ENCODE data around the gene TEK. TPM values are rescaled to one million over a fixed set of nuclear protein-coding genes. Genes with fewer than 3 reads are reported as not detected.
A peak's percentile ranks its signal among the peaks of the same experiment; 100 is the strongest.

The TEK gene
- total RNA-seq, 1 donor from 2014 or later, result 2.7 TPM

GRCh38 chr9:27168496-27168895 is 59.5 kb downstream of the TEK start:
- H3K4me3 Mint-ChIP-seq (ENCODE audit: unreplicated experiment), result no peak overlapping the region
- DNase-seq (ENCODE audit: low spot score), result no peak
- no peaks in the 10 kb centered on the region for H3K9me3 Mint-ChIP-seq (ENCODE audit: low read depth)
- H3K27me3 Mint-ChIP-seq (ENCODE audit: low read depth), result no peaks in the 10 kb centered on the region
- TF ChIP-seq CTCF (IDR thresholded peaks at IDR 0.05), result no peak
- peaks cover 11% of the 10 kb centered on the region for H3K4me1 Mint-ChIP-seq (ENCODE audit: low read depth)
- no peaks in the 10 kb centered on the region for H3K36me3 Mint-ChIP-seq (ENCODE audit: low read depth)
- H3K27ac Mint-ChIP-seq (ENCODE audit: unreplicated experiment), result no peak overlapping the region

GRCh38 chr9:27168951-27169350 is 59.9 kb downstream of the TEK start:
- Mint-ChIP-seq H3K27ac (ENCODE audit: unreplicated experiment) (no peak overlapping the region), H3K27me3 (ENCODE audit: low read depth) (no peaks in the 10 kb centered on the region), H3K9me3 (ENCODE audit: low read depth) (no peaks in the 10 kb centered on the region), H3K36me3 (ENCODE audit: low read depth) (no peaks in the 10 kb centered on the region), H3K4me1 (ENCODE audit: low read depth) (peaks cover 9% of the 10 kb centered on the region), H3K4me3 (ENCODE audit: unreplicated experiment) (no peak overlapping the region)
- no peak for DNase-seq (ENCODE audit: low spot score)
- no peak for TF ChIP-seq CTCF (IDR thresholded peaks at IDR 0.05)

- Mint-ChIP-seq H3K4me3 (ENCODE audit: unreplicated experiment) (no peak overlapping the region), H3K4me1 (ENCODE audit: low read depth) (peaks cover 32% of the 10 kb centered on the region), H3K36me3 (ENCODE audit: low read depth) (peaks cover 6% of the 10 kb centered on the region), H3K27me3 (ENCODE audit: low read depth) (no peaks in the 10 kb centered on the region), H3K27ac (ENCODE audit: unreplicated experiment) (no peak overlapping the region), H3K9me3 (ENCODE audit: low read depth) (peaks cover 13% of the 10 kb centered on the region)
- no peak for DNase-seq (ENCODE audit: low spot score)
- no peak for TF ChIP-seq CTCF (IDR thresholded peaks at IDR 0.05)
These were observed 67.9 kb downstream of the TEK start for GRCh38 chr9:27176971-27177370.

GRCh38 chr9:27179245-27179865 is 70.3 kb downstream of the TEK start:
- peaks cover 48% of the 10 kb centered on the region for H3K4me1 Mint-ChIP-seq (ENCODE audit: low read depth)
- peaks cover 13% of the 10 kb centered on the region for H3K9me3 Mint-ChIP-seq (ENCODE audit: low read depth)
- H3K4me3 Mint-ChIP-seq (ENCODE audit: unreplicated experiment), result no peak overlapping the region
- no peak for DNase-seq (ENCODE audit: low spot score)
- no peak for TF ChIP-seq CTCF (IDR thresholded peaks at IDR 0.05)
- no peaks in the 10 kb centered on the region for H3K27me3 Mint-ChIP-seq (ENCODE audit: low read depth)
- peak overlapping the region; percentile 63 for H3K27ac Mint-ChIP-seq (ENCODE audit: unreplicated experiment)
- H3K36me3 Mint-ChIP-seq (ENCODE audit: low read depth), result peaks cover 6% of the 10 kb centered on the region

- no peaks in the 10 kb centered on the region for H3K27me3 Mint-ChIP-seq (ENCODE audit: low read depth)
- H3K9me3 Mint-ChIP-seq (ENCODE audit: low read depth), result peaks cover 13% of the 10 kb centered on the region
- H3K4me1 Mint-ChIP-seq (ENCODE audit: low read depth), result peaks cover 53% of the 10 kb centered on the region
- H3K27ac Mint-ChIP-seq (ENCODE audit: unreplicated experiment), result no peak overlapping the region
- no peak for TF ChIP-seq CTCF (IDR thresholded peaks at IDR 0.05)
- DNase-seq (ENCODE audit: low spot score), result no peak
- peaks cover 6% of the 10 kb centered on the region for H3K36me3 Mint-ChIP-seq (ENCODE audit: low read depth)
- no peak overlapping the region for H3K4me3 Mint-ChIP-seq (ENCODE audit: unreplicated experiment)
These were observed 72.4 kb downstream of the TEK start for GRCh38 chr9:27181381-27181780.

Data from chondrocyte (in vitro differentiated cells).